ENCODE measurements around the gene ARL4D. TPM values are rescaled to one million over a fixed set of nuclear protein-coding genes. Genes with fewer than 3 reads are reported as not detected.

ARL4D gene
- total RNA-seq, 2 donors from 2014 or later: 3.5 to 21.0 TPM

- no peak overlapping the region for H3K4me3 ChIP-seq
- H3K27me3 ChIP-seq (replicated peaks; ENCODE audit: insufficient read depth): no peaks in the 10 kb centered on the region
- ATAC-seq (ENCODE audit: insufficient number of reproducible peaks, low FRiP score, low read depth) (no peak), DNase-seq (ENCODE audit: low spot score) (no peak)
- no peaks in the 10 kb centered on the region for H3K36me3 ChIP-seq
- H3K4me1 ChIP-seq (ENCODE audit: control insufficient read depth in 1 of 2, low read depth in 2 of 2): no peaks in the 10 kb centered on the region
- H3K9me3 ChIP-seq: no peaks in the 10 kb centered on the region
- TF ChIP-seq, protein P1, sequence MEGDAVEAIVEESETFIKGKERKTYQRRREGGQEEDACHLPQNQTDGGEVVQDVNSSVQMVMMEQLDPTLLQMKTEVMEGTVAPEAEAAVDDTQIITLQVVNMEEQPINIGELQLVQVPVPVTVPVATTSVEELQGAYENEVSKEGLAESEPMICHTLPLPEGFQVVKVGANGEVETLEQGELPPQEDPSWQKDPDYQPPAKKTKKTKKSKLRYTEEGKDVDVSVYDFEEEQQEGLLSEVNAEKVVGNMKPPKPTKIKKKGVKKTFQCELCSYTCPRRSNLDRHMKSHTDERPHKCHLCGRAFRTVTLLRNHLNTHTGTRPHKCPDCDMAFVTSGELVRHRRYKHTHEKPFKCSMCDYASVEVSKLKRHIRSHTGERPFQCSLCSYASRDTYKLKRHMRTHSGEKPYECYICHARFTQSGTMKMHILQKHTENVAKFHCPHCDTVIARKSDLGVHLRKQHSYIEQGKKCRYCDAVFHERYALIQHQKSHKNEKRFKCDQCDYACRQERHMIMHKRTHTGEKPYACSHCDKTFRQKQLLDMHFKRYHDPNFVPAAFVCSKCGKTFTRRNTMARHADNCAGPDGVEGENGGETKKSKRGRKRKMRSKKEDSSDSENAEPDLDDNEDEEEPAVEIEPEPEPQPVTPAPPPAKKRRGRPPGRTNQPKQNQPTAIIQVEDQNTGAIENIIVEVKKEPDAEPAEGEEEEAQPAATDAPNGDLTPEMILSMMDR (IDR thresholded peaks at IDR 0.05): no peak
- no peak overlapping the region for H3K27ac ChIP-seq
These were observed 50.1 kb downstream of the ARL4D start for GRCh38 chr17:43448720-43449469.

DNA sequence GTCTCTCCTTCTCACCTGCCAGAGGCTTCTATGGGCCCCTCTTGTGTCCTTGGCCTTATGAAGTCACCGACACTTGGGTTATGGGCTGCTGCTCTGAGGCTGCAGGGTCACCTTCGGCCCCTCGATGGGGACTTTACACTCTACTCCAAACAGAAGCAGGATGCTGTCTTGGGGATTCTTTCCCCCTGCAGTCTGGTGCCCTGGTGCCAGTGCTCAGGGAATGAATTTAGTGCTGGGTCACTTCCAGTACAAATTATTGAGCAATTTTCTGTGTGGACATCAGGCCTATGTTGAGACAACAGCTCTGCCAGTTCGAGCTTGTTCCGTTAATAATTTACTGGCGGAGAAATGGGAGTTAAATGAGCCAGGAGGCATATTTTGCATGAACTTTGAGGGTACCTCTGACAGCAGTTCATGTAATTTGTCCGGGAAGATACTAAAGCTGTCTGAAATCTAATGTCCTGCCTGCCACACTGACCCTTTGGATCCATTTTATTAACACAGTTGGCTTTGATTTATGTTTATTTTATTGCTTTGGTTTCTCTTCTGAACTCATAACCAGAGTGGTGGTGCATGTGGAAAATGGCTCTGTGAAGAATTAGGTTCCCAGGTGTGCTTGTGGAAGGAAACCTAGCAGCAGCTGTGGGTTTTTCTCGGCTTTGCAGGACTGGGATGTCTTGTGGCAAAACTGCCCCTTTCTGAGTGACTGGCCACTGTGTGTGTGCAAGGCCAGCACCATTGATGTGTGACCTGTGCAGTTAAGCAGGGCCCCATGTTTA, 50.9 kb downstream of the ARL4D start:
- ATAC-seq (ENCODE audit: insufficient number of reproducible peaks, low FRiP score, low read depth) (no peak), DNase-seq (ENCODE audit: low spot score) (no peak)
- H3K9me3 ChIP-seq: no peaks in the 10 kb centered on the region
- TF ChIP-seq, protein P1 (IDR thresholded peaks at IDR 0.05): no peak
- no peaks in the 10 kb centered on the region for H3K36me3 ChIP-seq
- no peaks in the 10 kb centered on the region for H3K27me3 ChIP-seq (replicated peaks; ENCODE audit: insufficient read depth)
- no peaks in the 10 kb centered on the region for H3K4me1 ChIP-seq (ENCODE audit: control insufficient read depth in 1 of 2, low read depth in 2 of 2)
- no peak overlapping the region for H3K27ac ChIP-seq
- H3K4me3 ChIP-seq: no peak overlapping the region

Other genes with a start within 250 kb of the ARL4D start
- gene NBR1, start 227.8 kb upstream of the ARL4D start, total RNA-seq: 100 to 1,000 TPM in 1 of 2 donors, 10 to 100 TPM in 1; 92.1 to 101 TPM
- gene TMEM106A, start 187.1 kb upstream of the ARL4D start, total RNA-seq: 10 to 100 TPM; 17.3 to 22.5 TPM
- not detected for gene CCDC200, start 170.4 kb upstream of the ARL4D start, total RNA-seq
- gene RNU2-1, start 165.0 kb upstream of the ARL4D start, total RNA-seq: not detected
- 10 to 100 TPM; 37.2 to 43.6 TPM for gene DHX8, start 85.0 kb downstream of the ARL4D start, total RNA-seq
- 1 to 10 TPM; 1.2 to 1.5 TPM for gene ETV4, start 147.3 kb downstream of the ARL4D start, total RNA-seq